ENCODE data around the gene KIRREL3. TPM values are rescaled to one million over a fixed set of nuclear protein-coding genes. Genes with fewer than 3 reads are reported as not detected.

Gene KIRREL3
- polyA plus RNA-seq, 1 of the 3 experiments (the other 2 are of a cell fraction) = 3.7 TPM

- Histone ChIP-seq H3K9me2 (no peaks in the 10 kb centered on the region), H3K9me3 (no peaks in the 10 kb centered on the region), H3F3A (replicated peaks; ENCODE audit: insufficient read depth) (no peaks in the 10 kb centered on the region), H3K4me1 (ENCODE audit: control insufficient read depth in 1 of 2, insufficient read depth in 2 of 2, low read depth in 1 of 2, low read length in 1 of 2) (peaks cover 0 to 4% of the 10 kb centered on the region in 2 experiments; a peak in 1 of 4 replicates), H3K4me3 (ENCODE audit: low read depth in 2 of 2, low read length in 1 of 2) (no peak overlapping the region), H3K4me2 (no peak overlapping the region), H2AFZ (ENCODE audit: low read depth) (peak overlapping the region; percentile 92), H3K79me2 (ENCODE audit: insufficient read depth) (no peaks in the 10 kb centered on the region), H3K36me3 (replicated peaks in 1 of 2; ENCODE audit: control insufficient read depth in 1 of 2, insufficient read depth in 2 of 2, low read length in 1 of 2) (no peaks in the 10 kb centered on the region), H3K27ac (ENCODE audit: low read depth in 2 of 2, low read length in 1 of 2) (no peak overlapping the region), H4K20me1 (ENCODE audit: insufficient read depth) (no peaks in the 10 kb centered on the region), H3K27me3 (ENCODE audit: insufficient read depth) (no peaks in the 10 kb centered on the region), H3K9ac (no peak overlapping the region)
- TF ChIP-seq FOXM1 (IDR thresholded peaks at IDR 0.05; ENCODE audit: low read depth) = no peak
- CTCF ChIA-PET = interaction anchor here (0.6 to 9.6 kb wide), 63 partner anchors 9 to 864 kb away, joined by 3 to 172 read pairs (median 6); partner anchors contain the start of gene DCPS
- WGBS (ENCODE audit: low lambda C conversion rate) = 87% methylated on average over 3 of the region's 3 CpGs
- no peak for DNase-seq
- POLR2A ChIA-PET = interaction anchor here (1.0 to 2.1 kb wide), 5 partner anchors 10 to 169 kb away, joined by 3 to 12 read pairs (median 8); no protein-coding TSS in a partner anchor
Measured at GRCh38 chr11:126480015-126480409, 520.6 kb downstream of the KIRREL3 start.

- no peak for DNase-seq
- no peak overlapping the region for H3K27ac ChIP-seq (ENCODE audit: low read depth in 2 of 2, low read length in 1 of 2)
- peaks cover 0 to 4% of the 10 kb centered on the region in 2 experiments; a peak in 1 of 4 replicates for H3K4me1 ChIP-seq (ENCODE audit: control insufficient read depth in 1 of 2, insufficient read depth in 2 of 2, low read depth in 1 of 2, low read length in 1 of 2)
- H2AFZ ChIP-seq (ENCODE audit: low read depth) = no peak overlapping the region
- no peak overlapping the region for H3K9ac ChIP-seq
- H3K27me3 ChIP-seq (ENCODE audit: insufficient read depth) = no peaks in the 10 kb centered on the region
- H3K4me2 ChIP-seq = no peak overlapping the region
- TF ChIP-seq CHD2 (IDR thresholded peaks at IDR 0.05; ENCODE audit: low read length, partially characterized antibody) = no peak
- TF ChIP-seq YY1 (IDR thresholded peaks at IDR 0.05; ENCODE audit: low read depth) = no peak
- no peak for TF ChIP-seq SMC3 (IDR thresholded peaks at IDR 0.05; ENCODE audit: low read depth, low read length)
- no peak for TF ChIP-seq NFIC (IDR thresholded peaks at IDR 0.05; ENCODE audit: borderline replicate concordance)
- no peak for TF ChIP-seq POLR2AphosphoS5 (IDR thresholded peaks at IDR 0.05; ENCODE audit: low read depth, low read length)
- TF ChIP-seq TAF1 (IDR thresholded peaks at IDR 0.05; ENCODE audit: borderline replicate concordance, low read depth, low read length) = no peak
- TF ChIP-seq ZBTB33 (IDR thresholded peaks at IDR 0.05; ENCODE audit: borderline replicate concordance, low read depth) = no peak
- TF ChIP-seq CTCF (IDR thresholded peaks at IDR 0.05) = no peak
- TF ChIP-seq TCF12 (IDR thresholded peaks at IDR 0.05) = no peak
- TF ChIP-seq SIN3A (IDR thresholded peaks at IDR 0.05; ENCODE audit: borderline replicate concordance, low read depth, low read length) = no peak
- TF ChIP-seq RFX5 (IDR thresholded peaks at IDR 0.05; ENCODE audit: low read length) = no peak
- no peak for TF ChIP-seq JUND (IDR thresholded peaks at IDR 0.05)
- TF ChIP-seq GATA2 (CRISPR knock-in tag; IDR thresholded peaks at IDR 0.05) = no peak
- no peak for TF ChIP-seq MXI1 (IDR thresholded peaks at IDR 0.05; ENCODE audit: low read depth, low read length)
- TF ChIP-seq FOSL2 (IDR thresholded peaks at IDR 0.05; ENCODE audit: borderline replicate concordance, low read depth) = no peak
- H3K36me3 ChIP-seq (replicated peaks in 1 of 2; ENCODE audit: control insufficient read depth in 1 of 2, insufficient read depth in 2 of 2, low read length in 1 of 2) = no peaks in the 10 kb centered on the region
- POLR2A ChIA-PET = interaction anchor here (2.1 kb wide), 1 partner anchor 36 kb away, joined by 9 read pairs; no protein-coding TSS in a partner anchor
- no peak overlapping the region for H3K4me3 ChIP-seq (ENCODE audit: low read depth in 2 of 2, low read length in 1 of 2)
- CTCF ChIA-PET = interaction anchor here (0.6 to 9.6 kb wide), 12 partner anchors 10 to 512 kb away, joined by 3 to 172 read pairs (median 20); partner anchors contain the start of gene DCPS
- H4K20me1 ChIP-seq (ENCODE audit: insufficient read depth) = no peaks in the 10 kb centered on the region
- no peaks in the 10 kb centered on the region for H3K9me3 ChIP-seq
- 94% methylated on average over 12 of the region's 15 CpGs for whole genome bisulfite sequencing (ENCODE audit: low lambda C conversion rate)
- H3K9me2 ChIP-seq = no peaks in the 10 kb centered on the region
- no peaks in the 10 kb centered on the region for H3K79me2 ChIP-seq (ENCODE audit: insufficient read depth)
- no peaks in the 10 kb centered on the region for H3F3A ChIP-seq (replicated peaks; ENCODE audit: insufficient read depth)
Measured at GRCh38 chr11:126479178-126479930, 521.2 kb downstream of the KIRREL3 start.

Measured in SK-N-SH (cell line).